ENCODE data around the gene PPIE.

PPIE gene

DNA sequence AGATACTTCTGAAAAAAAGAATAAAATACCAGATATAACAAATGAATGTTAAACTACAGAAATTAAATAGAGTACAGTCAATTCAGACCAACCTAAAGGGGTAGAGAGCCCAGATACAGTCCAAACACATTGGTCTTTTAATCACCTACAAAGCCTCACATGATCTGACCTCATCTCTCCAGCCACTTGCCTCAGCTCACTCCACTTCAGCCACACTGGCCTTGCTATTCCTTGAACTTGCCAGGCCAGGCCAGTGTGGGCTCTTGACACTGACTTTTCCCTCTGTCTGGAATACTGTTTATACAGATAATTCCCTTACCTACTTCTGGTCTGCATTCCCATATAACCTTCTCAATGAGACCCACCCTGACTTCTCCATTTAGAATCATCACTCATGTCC is 17.0 kb upstream of the PPIE start:
- no peak for DNase-seq

DNA sequence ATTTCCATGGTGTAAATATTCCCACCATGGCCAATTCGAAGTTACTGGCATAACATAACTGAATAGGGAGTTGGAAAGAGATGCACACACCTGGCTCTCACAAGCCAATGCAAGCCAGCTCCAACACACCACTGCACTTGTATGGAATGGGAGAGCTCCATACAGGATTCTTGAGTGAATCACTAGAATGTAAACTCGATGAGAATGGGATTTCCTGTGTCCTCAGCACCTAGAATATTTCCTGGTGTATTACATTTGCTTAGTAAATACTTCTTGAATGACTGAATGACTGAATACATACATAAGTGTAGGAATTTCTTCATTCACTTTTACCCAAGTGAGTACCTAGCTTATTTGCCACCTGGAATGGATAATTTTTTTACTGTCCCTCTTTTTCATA is 16.2 kb upstream of the PPIE start:
- DNase-seq: no peak

DNA sequence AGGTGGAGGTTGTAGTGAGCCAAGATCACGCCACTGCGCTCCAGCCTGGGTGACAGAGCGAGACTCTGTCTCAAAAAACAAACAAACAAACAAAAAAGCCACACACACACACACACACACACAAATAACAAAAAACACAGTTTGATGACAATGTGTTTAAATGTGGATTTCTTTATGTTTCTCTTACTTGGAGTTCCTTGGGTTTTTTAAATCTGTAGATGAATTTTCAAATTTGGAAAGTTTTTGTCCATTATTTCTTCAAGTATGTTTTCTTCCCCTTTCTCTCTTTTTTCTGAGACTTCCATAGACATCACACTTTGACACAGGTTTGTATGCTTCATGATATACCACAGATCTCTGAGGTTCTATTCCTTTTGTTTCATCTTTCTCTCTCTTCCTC is 12.1 kb upstream of the PPIE start:
- no peak for DNase-seq

DNA sequence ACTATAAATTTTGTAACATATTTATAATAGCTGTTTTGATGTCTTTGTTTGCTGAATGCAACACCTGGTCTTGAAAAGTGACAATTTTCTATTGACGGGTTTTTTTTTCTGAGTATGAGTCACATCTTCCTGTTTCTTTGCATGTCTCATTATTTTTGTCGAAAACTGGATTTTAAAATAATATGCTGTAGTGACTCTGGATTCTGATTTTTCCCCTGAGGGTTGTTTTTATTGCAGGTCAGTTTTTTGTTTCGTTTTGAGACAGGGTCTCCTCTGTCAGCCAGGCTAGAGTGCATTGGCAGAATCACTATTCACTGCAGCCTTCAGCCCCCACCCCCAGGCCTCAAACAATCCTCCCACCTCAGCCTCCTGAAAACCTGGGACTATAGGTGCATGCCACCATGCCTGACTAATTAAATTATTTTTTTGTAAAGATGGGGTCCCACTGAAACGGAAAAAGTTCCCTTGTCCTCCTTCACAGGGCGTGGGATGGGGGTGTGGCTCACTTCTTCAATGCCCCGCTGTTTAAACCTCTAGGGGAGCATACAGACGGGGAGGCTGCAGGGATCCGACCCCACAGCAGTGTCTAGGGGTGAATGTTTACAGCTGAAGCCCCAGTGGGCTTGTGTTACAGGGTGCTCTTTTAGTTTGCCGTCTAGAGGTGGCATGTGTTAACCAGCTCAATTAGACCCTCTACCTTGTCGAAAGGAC is 11.3 kb upstream of the PPIE start:
- no peak for DNase-seq

DNA sequence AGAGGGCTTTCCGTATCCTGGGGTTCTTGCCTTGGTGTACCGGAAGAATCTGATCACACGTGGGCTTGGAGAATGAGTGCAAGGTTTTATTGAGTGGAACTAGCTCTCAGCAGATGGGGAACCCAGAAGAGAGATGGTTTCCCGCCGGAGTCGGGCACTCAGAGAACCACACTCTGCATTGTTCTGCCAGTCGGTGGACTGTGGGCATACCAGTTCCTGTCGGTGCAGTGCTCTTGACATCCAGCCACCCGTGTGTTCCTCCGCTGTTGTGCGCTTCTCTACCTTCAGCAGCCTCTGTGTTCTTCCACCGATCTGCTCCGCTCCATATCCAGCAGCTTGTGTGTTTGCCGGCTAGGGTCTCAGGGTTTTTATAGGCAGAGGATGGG is 10.8 kb upstream of the PPIE start:
- DNase-seq: no peak

DNA sequence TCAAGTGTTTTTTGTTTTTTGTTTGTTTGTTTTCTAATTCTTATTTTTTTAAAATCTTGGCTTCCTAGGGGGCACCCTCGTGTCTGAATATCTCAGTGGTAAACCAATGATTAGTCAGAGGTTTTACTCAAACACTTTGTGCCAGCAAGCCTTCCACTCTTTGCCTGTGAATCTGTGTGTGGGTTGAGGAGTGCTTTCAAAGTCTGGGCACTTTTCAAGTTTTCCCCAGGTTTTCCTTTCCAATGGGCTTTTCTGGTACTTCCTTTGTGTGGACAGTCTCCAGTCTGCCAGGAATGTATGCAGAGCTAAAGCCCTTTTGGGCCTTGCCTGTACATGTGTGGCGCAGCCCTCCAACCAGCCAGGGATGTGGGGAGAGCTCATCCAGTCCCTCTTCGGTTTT is 9.7 kb upstream of the PPIE start:
- DNase-seq: no peak

DNA sequence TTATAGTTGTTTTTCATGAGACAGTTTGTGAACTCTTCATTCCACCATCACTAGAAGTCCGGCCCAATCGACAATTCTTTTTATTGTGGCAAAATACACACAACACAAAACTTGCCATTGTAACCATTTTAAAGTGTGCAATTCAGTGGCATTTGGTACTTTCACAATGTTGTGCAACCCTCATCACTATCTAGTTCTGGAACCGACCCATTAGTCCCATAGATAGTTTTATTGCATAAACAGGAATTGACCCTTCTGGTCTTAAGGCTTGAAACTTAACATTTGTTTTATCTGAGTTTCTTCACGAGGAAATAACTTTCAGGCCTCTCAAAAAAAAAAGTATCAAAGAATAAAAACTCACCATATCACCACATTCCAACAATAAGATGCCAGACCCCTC is 8.8 kb upstream of the PPIE start:
- no peak for DNase-seq

DNA sequence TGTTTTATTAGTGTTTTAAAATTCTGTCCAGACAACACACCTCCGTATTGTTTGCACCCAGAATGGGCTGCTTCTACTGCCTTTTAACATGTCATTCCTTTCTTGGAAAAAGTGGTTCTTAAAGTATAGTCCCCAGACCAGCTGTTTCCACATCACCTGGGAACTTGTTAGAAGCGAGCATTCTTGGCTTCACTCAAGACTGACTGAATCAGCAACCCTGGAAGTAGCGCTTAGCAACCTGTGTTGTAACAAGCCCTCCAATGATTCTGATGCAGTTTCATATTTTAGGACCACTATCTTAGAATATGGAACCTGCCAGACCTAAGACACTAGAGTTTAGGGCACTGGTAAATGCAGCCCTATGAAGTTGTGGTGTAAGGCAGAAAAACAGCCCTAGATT is 6.0 kb upstream of the PPIE start:
- DNase-seq: no peak

DNA sequence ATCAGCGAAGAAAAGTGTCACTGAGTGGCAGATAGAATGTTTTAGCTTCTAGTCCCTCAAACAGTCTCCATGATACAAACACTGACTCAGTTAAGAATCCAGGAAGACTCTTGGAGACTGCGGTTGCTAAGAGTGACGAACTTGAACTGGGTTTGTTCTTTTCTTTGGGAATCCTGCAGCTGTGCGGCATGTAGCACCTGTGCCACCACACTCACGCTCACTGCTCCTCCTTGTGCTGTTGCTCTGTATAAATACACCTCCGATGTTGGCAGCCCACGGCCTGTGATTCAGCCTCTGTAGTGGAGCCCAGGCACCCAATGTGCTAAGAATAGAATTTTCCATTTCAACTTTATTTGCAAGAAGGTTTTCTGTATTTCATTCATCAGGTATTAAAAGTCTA is 5.5 kb upstream of the PPIE start:
- no peak for DNase-seq

DNA sequence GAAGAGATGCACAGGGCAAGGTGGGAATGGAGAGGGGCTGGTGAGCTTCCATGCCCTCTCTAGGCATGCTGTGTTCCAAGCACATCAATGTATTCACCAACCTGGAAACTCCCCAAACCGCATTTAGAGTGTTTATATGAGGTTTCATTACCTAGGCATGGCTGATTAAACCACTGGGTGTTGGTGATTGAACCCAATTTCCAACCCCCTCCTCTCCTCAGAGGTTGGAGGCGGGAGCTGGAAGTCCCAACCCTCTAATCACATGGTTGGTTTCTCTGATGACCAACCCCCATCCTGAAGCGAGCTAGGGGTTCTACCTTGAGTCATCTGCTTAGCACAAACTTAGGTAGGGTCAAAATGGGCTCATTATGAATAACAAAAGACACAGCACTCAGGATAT is 3.0 kb upstream of the PPIE start:
- no peak for DNase-seq

DNA sequence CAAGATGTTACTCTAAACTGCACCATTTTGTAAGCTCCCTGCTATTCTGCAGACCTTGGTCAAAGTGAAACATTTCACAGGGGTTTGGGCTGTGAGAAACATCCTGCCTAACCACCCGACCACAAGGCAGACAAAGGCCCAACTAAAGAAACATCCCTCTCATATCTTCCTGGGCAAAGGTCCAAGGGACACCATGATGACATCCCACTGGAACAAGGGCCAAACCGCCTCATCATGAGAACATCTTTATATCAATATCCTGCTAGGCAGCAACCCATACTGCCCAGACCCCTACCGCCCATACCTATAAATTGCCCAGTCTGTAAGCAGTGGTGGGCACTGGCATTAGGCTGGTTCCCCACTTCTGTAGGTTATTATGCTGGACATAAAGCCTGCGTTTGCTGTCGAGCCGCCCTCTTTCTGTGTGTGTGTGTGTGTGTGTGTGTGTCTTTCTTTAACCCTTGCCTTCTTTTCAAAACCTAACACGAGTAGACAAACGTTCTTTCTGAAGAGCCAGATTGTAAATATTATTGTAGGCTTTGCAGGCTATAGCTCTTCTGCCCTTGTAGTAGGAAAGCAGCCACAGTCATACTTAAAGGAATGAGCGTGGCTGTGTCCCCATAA is 1.0 kb upstream of the PPIE start:
- no peak for DNase-seq

DNA sequence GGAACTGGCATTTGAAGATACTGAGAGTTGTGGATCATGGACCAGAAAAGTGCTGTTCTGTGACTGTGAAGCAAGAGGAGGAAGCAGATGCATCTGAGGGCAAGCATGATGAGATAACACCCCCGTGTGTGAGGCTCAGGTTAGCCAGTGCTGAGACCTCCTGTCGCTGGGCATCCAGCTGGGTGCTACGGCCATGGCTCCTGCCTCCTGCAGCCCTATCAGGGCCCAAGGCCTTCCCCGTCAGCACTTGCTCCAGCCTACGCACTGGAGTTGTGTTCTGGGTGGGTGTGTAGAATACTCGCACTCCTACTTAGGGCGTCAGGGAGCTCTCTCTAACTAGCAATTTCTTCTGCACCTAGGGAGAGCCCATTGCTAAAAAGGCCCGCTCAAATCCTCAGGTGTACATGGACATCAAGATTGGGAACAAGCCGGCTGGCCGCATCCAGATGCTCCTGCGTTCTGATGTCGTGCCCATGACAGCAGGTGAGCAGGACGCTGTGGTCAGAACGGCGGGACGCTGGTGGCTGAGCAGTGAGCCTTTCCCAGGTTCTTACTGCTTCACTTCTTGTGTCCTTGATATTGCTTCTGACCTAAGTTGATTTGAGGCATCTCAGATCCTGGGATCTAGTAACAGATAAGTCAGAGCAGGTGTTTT is 6.5 kb downstream of the PPIE start:
- no peak for DNase-seq

DNA sequence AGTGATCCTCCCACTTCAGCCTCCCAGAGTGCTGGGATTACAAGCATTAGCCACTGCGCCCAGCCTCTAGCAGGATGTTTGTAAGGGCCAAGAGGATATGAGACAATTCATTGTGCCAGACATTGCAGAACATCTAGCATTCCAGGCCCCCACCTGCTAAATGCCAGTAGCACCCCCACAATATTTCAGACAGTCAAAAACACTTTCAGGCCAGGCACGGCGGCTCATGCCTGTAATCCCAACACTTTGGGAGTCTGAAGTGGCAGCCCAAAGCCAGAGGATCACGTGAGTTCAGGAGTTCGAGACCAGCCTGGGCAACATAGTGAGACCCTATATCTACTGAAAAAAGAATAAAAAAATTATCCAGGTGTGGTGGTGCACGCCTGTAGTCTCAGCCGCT is 12.9 kb downstream of the PPIE start:
- DNase-seq: no peak

DNA sequence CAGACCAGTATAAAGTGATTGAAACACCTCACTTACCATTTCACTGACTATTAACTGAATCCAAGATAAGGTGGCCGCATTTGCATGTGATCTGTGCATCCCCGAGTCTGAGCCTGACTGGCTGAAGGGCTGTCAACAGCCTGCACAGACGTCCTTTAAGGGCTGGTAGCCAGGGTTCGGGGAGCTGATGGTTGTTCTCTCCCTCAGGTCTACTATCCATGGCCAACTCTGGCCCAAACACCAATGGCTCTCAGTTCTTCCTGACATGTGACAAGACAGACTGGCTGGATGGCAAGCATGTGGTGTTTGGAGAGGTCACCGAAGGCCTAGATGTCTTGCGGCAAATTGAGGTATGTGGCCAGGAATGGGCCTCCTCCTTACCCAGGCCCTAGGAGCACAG is 14.0 kb downstream of the PPIE start:
- DNase-seq: no peak

DNA sequence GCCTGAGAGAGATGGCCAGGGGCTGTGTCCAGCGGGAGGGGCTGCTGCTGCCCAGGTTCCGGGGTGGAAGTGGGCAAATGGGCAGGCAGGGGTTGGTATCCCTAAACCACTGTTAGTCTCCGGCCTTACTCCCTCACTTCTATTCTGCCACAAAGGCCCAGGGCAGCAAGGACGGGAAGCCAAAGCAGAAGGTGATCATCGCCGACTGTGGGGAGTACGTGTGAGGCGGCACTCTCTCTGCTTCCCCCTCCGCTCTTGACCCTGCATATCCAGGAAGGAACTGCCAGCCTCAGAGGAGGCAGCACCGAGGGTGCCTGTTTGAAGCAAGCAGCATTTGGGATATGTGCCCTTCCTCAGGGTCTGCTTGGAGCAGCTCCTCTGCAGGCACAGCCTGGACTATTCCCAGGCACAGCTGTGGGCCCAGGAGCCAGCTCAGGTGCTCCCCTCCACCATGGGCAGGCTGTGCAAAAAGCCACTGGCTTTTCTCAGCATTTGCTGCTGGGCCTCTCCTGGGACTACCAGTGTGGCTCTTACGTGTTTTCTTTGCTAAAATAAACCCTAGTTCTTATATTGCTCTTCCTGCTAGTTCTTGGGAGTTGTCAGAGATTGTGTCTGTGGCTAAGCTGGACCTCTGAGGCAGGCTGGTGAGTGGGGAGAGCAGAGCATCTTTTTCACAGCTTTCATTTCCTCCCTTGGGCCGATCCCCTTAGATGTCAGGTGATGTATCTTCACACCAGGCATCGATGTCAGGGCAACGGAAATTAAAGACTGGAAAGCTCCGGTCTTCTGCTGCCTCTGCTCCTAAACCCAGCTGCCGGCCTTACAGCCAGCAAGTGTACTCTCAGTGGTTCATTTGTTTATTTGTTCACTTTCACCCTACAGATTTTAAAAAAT is 14.7 kb downstream of the PPIE start:
- DNase-seq: no peak

DNA sequence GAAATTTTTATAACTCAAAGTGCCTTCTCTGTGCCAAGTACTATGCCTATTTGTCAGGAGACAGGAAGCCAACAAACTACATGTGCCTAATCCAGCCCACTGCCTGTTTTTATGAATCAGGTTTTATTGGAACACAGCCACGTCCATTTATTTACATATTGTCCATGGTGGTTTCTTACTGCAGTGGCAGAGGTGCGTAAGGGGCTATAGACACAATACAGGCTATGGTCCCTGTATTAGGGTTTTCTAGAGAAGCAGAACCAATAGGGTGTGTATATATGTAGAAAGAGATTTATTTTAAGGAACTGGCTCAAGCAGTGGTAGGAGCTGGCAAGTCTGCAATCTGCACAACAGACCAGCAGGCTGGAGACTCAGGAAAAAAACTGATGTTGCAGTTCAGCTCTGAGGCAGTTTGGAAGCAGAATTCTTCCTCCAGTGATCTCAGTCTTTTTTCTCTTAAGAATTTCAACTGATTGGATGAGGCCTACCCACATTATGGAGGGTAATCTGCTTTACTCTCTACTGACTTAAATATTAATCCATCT is 15.4 kb downstream of the PPIE start:
- DNase-seq: no peak

DNA sequence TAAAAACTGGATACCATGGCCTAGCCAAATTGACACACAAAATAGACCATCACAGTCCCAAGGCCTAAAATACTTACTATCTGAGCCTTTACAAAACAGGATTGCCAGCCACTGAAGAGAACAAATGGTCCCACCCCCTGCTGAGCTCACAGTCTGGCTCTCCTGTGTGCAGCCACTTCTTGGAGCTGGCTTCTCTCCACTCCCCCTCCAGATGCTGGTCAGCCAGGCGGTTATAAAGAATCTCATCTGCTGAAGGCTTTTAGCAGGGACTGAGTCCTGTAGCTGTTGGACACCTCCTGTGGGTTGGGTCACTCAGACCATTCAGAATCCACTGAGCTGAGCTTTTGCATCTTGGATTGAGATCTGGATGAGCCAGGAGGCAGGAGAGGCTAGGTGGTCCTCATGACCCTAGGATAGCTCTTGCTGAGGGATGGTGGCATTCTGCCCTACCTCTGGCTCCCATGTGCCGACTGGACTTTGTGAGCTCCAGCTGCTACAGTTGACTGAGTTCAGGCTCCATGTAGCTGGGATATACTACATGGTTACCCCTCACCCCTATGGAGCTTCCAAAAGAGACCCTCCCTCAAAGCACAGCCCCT is 16.3 kb downstream of the PPIE start:
- no peak for DNase-seq

DNA sequence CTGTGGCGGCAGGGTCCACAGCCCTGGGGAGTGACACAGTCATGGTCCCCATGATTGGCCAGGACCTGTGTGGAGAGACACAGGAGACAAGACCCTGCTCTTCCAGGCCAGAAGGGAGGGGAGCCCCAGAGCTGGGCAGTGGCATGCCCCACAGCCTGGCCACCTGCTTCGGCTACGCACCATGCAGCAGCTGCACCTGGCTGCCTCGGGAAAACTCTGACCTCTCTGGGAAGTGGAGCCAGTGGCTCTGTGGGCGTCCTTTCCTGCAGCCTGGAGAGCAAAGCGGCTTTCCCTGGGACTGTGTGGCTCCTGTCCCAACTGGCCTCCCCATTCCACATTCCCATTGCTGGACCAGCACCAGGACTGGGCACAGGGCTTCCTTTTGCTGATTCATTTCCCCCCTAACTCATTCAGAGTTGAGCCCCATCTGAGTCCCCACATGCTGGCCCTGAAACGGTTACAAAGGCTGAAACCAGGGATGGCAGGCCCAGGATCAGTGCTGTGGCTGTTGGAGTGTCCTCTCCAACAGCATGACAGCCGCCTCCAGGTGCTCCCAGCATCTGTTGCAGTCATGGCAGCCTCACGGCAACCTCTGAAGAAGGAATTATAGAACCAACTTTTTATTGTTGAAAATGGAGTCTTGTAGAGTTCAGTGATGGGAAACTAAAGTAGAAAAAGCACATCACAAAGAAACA is 17.4 kb downstream of the PPIE start:
- DNase-seq: no peak

DNA sequence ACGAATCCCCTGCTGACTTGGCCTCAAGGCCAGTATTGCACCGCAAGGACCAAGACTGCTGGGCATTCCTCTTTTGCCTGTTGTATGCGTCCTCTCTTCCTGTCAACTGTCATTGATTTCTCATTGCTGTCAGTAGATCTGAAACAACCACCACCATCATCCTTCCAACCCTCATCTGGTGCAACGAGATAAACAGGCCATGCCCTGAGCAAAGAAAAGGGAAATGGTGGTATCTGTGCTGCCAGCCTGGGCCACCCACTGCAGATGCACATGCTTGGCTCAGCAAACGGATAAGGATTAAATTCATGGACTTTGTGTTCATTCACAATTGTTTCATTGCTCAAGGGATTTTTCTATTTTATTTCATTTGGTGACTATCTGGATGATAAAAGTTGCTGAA is 18.8 kb downstream of the PPIE start:
- no peak for DNase-seq

DNA sequence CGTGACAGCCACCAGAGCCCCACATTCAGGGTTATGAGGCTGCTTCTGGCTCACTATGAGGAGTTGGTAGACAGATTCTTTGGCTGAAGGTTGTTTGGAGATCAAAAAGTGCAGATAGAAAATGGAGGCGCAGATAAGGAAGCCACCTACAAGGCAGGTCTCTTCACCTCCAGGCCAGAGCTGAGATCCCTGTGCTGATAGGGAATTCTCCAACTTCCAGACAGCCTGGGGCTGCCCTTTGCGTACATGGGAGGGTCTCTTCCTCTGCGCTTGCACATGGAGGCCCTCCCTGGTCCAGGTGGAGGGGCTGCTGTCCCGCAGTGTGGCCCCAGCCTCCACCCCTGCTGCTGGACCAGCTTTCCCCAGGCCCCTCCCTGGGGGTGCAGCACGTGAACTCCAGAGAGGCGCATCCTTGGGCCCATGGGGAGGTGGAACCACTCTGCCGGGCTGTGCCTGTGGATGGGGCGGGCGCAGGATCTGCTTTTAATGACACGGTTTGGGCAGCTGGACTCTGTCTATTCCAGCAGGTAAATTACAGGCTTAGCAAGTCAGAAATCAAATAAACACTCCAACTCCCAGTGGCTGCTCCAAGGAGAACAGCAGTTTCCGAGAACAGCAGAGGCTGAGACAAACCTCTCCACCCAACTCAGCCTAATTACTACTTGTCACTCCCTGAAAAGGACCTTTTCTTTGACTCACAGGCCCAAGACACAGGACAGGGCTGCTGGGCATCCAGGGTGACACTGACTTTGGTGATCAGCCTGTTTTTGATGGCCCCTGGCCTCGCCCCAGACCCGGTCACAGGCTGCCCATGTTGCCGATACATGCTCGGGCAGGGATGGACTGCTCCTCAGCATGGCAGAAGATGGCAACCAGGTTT is 20.1 kb downstream of the PPIE start:
- no peak for DNase-seq

DNA sequence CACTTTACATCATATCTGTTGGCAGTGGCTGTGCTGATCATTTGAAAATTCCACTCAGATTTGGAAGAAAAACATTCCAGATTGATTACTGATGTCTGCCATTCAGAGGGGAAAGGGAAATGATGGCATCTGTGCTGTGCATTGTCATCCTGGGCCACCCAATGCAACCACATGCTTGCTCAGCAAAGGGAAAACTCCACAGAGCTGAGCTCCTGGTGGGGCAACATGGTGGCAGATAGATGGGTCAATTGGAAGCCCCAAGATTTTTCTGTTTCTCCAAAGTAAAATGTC is 20.7 kb downstream of the PPIE start:
- DNase-seq: no peak

Data from SHP77 treated with DMSO at 0.1 percent for 48 hours (cell line).